ENCODE measurements around the gene CS.
A peak's percentile ranks its signal among the peaks of the same experiment; 100 is the strongest.
"Not testable (repeated sequence)": the region's sequence is repeated elsewhere in the genome, so short reads cannot be mapped to it uniquely, and the experiment has no call there.

The CS gene

GRCh38 chr12:56280849-56281248, 19.3 kb downstream of the CS start:
- no peak for DNase-seq (ENCODE audit: low read depth)

- no peak for DNase-seq (ENCODE audit: low read depth)
These were observed 21.2 kb downstream of the CS start for GRCh38 chr12:56278905-56279304.

- no peak for DNase-seq (ENCODE audit: low read depth)
These were observed 25.8 kb downstream of the CS start for GRCh38 chr12:56274299-56274698.

GRCh38 chr12:56272468-56272867, 27.7 kb downstream of the CS start:
- not testable (repeated sequence) for DNase-seq (ENCODE audit: low read depth)

GRCh38 chr12:56271031-56271430, 29.1 kb downstream of the CS start:
- no peak for DNase-seq (ENCODE audit: low read depth)

- DNase-seq (ENCODE audit: low read depth), result no peak
These were observed 32.6 kb downstream of the CS start for GRCh38 chr12:56267443-56268071.

GRCh38 chr12:56266693-56267442, 33.3 kb downstream of the CS start, which contains the start of gene COQ10A:
COQ10A (plus strand) TSS chr12:56266942; CDS start chr12:56267119, 177 bp downstream.
- peak; percentile 85 for DNase-seq (ENCODE audit: low read depth)

GRCh38 chr12:56266068-56266692, 34.0 kb downstream of the CS start:
- not testable (repeated sequence) for DNase-seq (ENCODE audit: low read depth)

- not testable (repeated sequence) for DNase-seq (ENCODE audit: low read depth)
These were observed 37.2 kb downstream of the CS start for GRCh38 chr12:56262955-56263354.

- no peak for DNase-seq (ENCODE audit: low read depth)
These were observed 38.5 kb downstream of the CS start for GRCh38 chr12:56261503-56262232.

- no peak for DNase-seq (ENCODE audit: low read depth)
These were observed 39.2 kb downstream of the CS start for GRCh38 chr12:56260921-56261320.

- DNase-seq (ENCODE audit: low read depth), result no peak
These were observed 39.8 kb downstream of the CS start for GRCh38 chr12:56260380-56260779.

- no peak for DNase-seq (ENCODE audit: low read depth)
These were observed 41.3 kb downstream of the CS start for GRCh38 chr12:56258820-56259183.

GRCh38 chr12:56258068-56258819, 41.9 kb downstream of the CS start, which contains the start of gene ANKRD52:
ANKRD52 (minus strand) TSS chr12:56258384; CDS start chr12:56258269, 115 bp downstream.
- DNase-seq (ENCODE audit: low read depth), result peak; percentile 68

GRCh38 chr12:56257491-56258067, 42.6 kb downstream of the CS start:
- DNase-seq (ENCODE audit: low read depth), result no peak

- no peak for DNase-seq (ENCODE audit: low read depth)
These were observed 43.1 kb downstream of the CS start for GRCh38 chr12:56257071-56257470.

- DNase-seq (ENCODE audit: low read depth), result no peak
These were observed 43.7 kb downstream of the CS start for GRCh38 chr12:56256326-56256960.

- DNase-seq (ENCODE audit: low read depth), result no peak
These were observed 44.5 kb downstream of the CS start for GRCh38 chr12:56255671-56256070.

GRCh38 chr12:56253091-56253490, 47.0 kb downstream of the CS start:
- DNase-seq (ENCODE audit: low read depth), result no peak

- no peak for DNase-seq (ENCODE audit: low read depth)
These were observed 47.5 kb downstream of the CS start for GRCh38 chr12:56252649-56253048.

GRCh38 chr12:56248711-56249110, 51.4 kb downstream of the CS start:
- no peak for DNase-seq (ENCODE audit: low read depth)
